Mesendoderm (in vitro differentiated cells): ENCODE results near the gene TNFRSF12A.

Experiments used
- DNase-seq: peaks from one replicate; pipeline ENCODE4 v3.0.0; 2013
- H2AK5ac ChIP-seq: 2 replicates; pipeline ENCODE4 v1.6.1; 2013; ENCODE audit warnings: low read length, inconsistent platforms
- H2BK120ac ChIP-seq: 2 replicates; pipeline ENCODE4 v1.6.1; 2013; ENCODE audit warnings: low read depth, mild to moderate bottlenecking, low read length, moderate library complexity, mixed read lengths
- H2BK15ac ChIP-seq: replicated peaks from 2 replicates; pipeline ENCODE4 v1.6.1; 2013; ENCODE audit warnings: low read depth, mild to moderate bottlenecking, moderate library complexity
- H2BK5ac ChIP-seq: 2 replicates; pipeline ENCODE4 v1.6.1; 2013; ENCODE audit warnings: low read length, inconsistent platforms
- H3K18ac ChIP-seq: 2 replicates; pipeline ENCODE4 v1.6.1; 2013; ENCODE audit warnings: mild to moderate bottlenecking, low read length, mixed read lengths
- H3K23ac ChIP-seq: one replicate; pipeline ENCODE4 v1.6.1; 2013; ENCODE audit warnings: low read length
- H3K27ac ChIP-seq: 2 replicates; pipeline ENCODE4 v1.5.1; 2013; ENCODE audit warnings: low read depth, mild to moderate bottlenecking, inconsistent platforms, low read length, moderate library complexity
- H3K27me3 ChIP-seq: 2 replicates; pipeline ENCODE4 v1.6.1; 2013; ENCODE audit warnings: low read length, control low read depth, mild to moderate bottlenecking, inconsistent platforms; ENCODE audit not compliant: insufficient read depth, poor library complexity
- H3K36me3 ChIP-seq: 2 replicates; pipeline ENCODE4 v1.6.1; 2013; ENCODE audit warnings: low read length, inconsistent platforms; ENCODE audit not compliant: control insufficient read depth, insufficient read depth
- H3K4ac ChIP-seq: one replicate; pipeline ENCODE4 v1.6.1; 2013; ENCODE audit warnings: low read depth, mild to moderate bottlenecking, low read length, moderate library complexity
- H3K4me1 ChIP-seq: 2 replicates; pipeline ENCODE4 v1.6.1; 2013; ENCODE audit warnings: low read depth, low read length, inconsistent platforms; ENCODE audit not compliant: control insufficient read depth
- H3K4me2 ChIP-seq: 2 replicates; pipeline ENCODE4 v1.6.1; 2013; ENCODE audit warnings: low read length
- H3K4me3 ChIP-seq: 2 replicates; pipeline ENCODE4 v1.5.1; 2013; ENCODE audit warnings: mild to moderate bottlenecking, low read length
- H3K56ac ChIP-seq: one replicate; pipeline ENCODE4 v1.6.1; 2013; ENCODE audit warnings: low read length
- H3K79me1 ChIP-seq: 2 replicates; pipeline ENCODE4 v1.6.1; 2013; ENCODE audit warnings: low read length, inconsistent platforms
- H3K79me2 ChIP-seq: 2 replicates; pipeline ENCODE4 v1.6.1; 2013; ENCODE audit warnings: mild to moderate bottlenecking, low read length; ENCODE audit not compliant: control insufficient read depth, insufficient read depth
- H3K9ac ChIP-seq: 2 replicates; pipeline ENCODE4 v1.6.1; 2013; ENCODE audit warnings: low read length, inconsistent platforms
- H4K5ac ChIP-seq: one replicate; pipeline ENCODE4 v1.6.1; 2013; ENCODE audit warnings: low read length
- H4K8ac ChIP-seq: one replicate; pipeline ENCODE4 v1.6.1; 2013; ENCODE audit warnings: low read depth, mild to moderate bottlenecking, control low read depth, low read length, moderate library complexity
- WGBS: extraction: QIAGEN DNeasy Blood & Tissue Kit; methylation state at CpG from one replicate; pipeline ENCODE4 v1.1.7; 2013; ENCODE audit warnings: low lambda C conversion rate, missing lambda C conversion rate; ENCODE audit not compliant: insufficient coverage; ENCODE audit errors: extremely low coverage; 5-methylcytosine and 5-hydroxymethylcytosine counted together

Gene TNFRSF12A

GRCh38 chr16:2987833-2988232, 32.3 kb upstream of the TNFRSF12A start:
- Histone ChIP-seq H3K79me2 (no peaks in the 10 kb centered on the region), H3K79me1 (no peaks in the 10 kb centered on the region), H2BK120ac (no peak overlapping the region), H3K23ac (no peak overlapping the region), H4K5ac (no peak overlapping the region), H3K4me1 (no peaks in the 10 kb centered on the region), H2BK5ac (no peak overlapping the region), H3K9ac (no peak overlapping the region), H3K4me2 (no peak overlapping the region), H4K8ac (no peak overlapping the region), H3K27me3 (no peaks in the 10 kb centered on the region), H3K27ac (no peak overlapping the region), H2AK5ac (no peak overlapping the region), H3K56ac (no peak overlapping the region), H3K18ac (no peak overlapping the region), H3K4ac (no peak overlapping the region), H2BK15ac (no peak overlapping the region), H3K36me3 (no peaks in the 10 kb centered on the region), H3K4me3 (no peak overlapping the region)
- DNase-seq: no peak
- WGBS: no CpG with 5 or more reads among the region's 8 CpGs

GRCh38 chr16:2988590-2989099, 31.5 kb upstream of the TNFRSF12A start:
- H3K27me3 ChIP-seq: no peaks in the 10 kb centered on the region
- H2BK120ac ChIP-seq: no peak overlapping the region
- H2BK5ac ChIP-seq: no peak overlapping the region
- H2BK15ac ChIP-seq: no peak overlapping the region
- no peak overlapping the region for H3K18ac ChIP-seq
- no peak overlapping the region for H3K4me2 ChIP-seq
- no peak overlapping the region for H3K23ac ChIP-seq
- H4K5ac ChIP-seq: no peak overlapping the region
- no peak overlapping the region for H3K27ac ChIP-seq
- no peaks in the 10 kb centered on the region for H3K4me1 ChIP-seq
- no peak overlapping the region for H2AK5ac ChIP-seq
- no peak overlapping the region for H3K56ac ChIP-seq
- no peak overlapping the region for H3K4ac ChIP-seq
- H3K36me3 ChIP-seq: no peaks in the 10 kb centered on the region
- no peaks in the 10 kb centered on the region for H3K79me2 ChIP-seq
- WGBS: no CpG with 5 or more reads among the region's 8 CpGs
- no peak overlapping the region for H4K8ac ChIP-seq
- no peak overlapping the region for H3K9ac ChIP-seq
- H3K79me1 ChIP-seq: no peaks in the 10 kb centered on the region
- H3K4me3 ChIP-seq: no peak overlapping the region
- DNase-seq: no peak

- Histone ChIP-seq H3K23ac (no peak overlapping the region), H3K9ac (peak overlapping the region; percentile 16)
- no CpG with 5 or more reads among the region's 10 CpGs for WGBS
Measured at GRCh38 chr16:2990891-2991290, 29.3 kb upstream of the TNFRSF12A start.

DNA sequence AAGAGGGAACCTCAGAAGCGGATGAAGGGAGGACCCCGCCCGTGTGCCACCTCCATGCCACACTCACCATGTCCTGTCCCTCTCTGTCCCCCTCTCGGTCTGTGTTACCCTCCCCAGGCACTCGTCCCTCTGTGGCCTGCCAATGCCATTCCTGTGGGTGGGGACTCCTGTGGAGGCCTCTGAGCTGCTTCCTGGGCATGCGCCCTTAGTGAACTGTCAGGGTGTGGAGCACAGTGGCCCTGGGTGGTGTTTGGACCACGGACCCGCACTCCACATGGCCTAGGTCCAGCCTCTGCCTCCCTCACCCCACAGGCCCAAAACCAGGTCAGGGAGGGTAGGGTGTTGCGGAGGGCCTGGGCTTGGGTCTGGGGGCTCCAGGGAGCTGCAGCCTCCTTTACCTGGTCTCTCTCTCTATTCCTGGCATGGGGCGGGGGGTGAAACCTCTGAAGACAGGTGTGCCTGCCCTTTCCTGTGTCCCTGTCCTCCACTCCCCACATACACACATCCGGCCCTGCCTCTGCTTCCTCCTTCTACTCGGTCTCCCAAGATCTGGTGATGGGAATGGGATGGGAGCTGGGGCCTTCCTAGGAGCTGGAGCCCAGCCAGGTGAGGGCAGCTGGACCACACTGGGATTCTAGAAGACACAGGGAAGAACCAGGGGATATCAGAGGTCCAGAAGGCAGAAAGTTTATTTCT, 28.5 kb upstream of the TNFRSF12A start:
- H3K36me3 ChIP-seq: no peaks in the 10 kb centered on the region
- H3K79me2 ChIP-seq: no peaks in the 10 kb centered on the region
- H3K4me1 ChIP-seq: no peaks in the 10 kb centered on the region
- no peak overlapping the region for H3K56ac ChIP-seq
- no peak overlapping the region for H3K4ac ChIP-seq
- H3K4me3 ChIP-seq: no peak overlapping the region
- no peak overlapping the region for H2BK5ac ChIP-seq
- no peak overlapping the region for H2AK5ac ChIP-seq
- H3K27ac ChIP-seq: no peak overlapping the region
- no peak overlapping the region for H3K18ac ChIP-seq
- H3K23ac ChIP-seq: no peak overlapping the region
- H3K9ac ChIP-seq: no peak overlapping the region
- no peak overlapping the region for H4K5ac ChIP-seq
- H4K8ac ChIP-seq: no peak overlapping the region
- H3K79me1 ChIP-seq: no peaks in the 10 kb centered on the region
- DNase-seq: no peak
- H2BK15ac ChIP-seq: no peak overlapping the region
- no peak overlapping the region for H3K4me2 ChIP-seq
- no peak overlapping the region for H2BK120ac ChIP-seq
- H3K27me3 ChIP-seq: no peaks in the 10 kb centered on the region
- no CpG with 5 or more reads among the region's 12 CpGs for WGBS

More at GRCh38 chr16:2990891-2991290, 29.3 kb upstream of the TNFRSF12A start:
- Histone ChIP-seq H3K4me1 (no peaks in the 10 kb centered on the region), H3K4me2 (no peak overlapping the region), H4K8ac (no peak overlapping the region), H2BK120ac (no peak overlapping the region), H3K36me3 (no peaks in the 10 kb centered on the region), H3K18ac (no peak overlapping the region), H3K79me1 (no peaks in the 10 kb centered on the region), H3K4me3 (no peak overlapping the region), H3K4ac (no peak overlapping the region), H3K56ac (peak overlapping the region; percentile 42), H2BK15ac (no peak overlapping the region), H2AK5ac (no peak overlapping the region), H2BK5ac (no peak overlapping the region), H3K27me3 (no peaks in the 10 kb centered on the region), H3K79me2 (no peaks in the 10 kb centered on the region), H4K5ac (no peak overlapping the region), H3K27ac (no peak overlapping the region)
- no peak for DNase-seq

GRCh38 chr16:2992383-2993081, 27.6 kb upstream of the TNFRSF12A start:
- Histone ChIP-seq H3K23ac (no peak overlapping the region), H4K8ac (no peak overlapping the region), H2AK5ac (no peak overlapping the region), H3K4me1 (no peaks in the 10 kb centered on the region), H3K4me2 (no peak overlapping the region), H3K79me2 (no peaks in the 10 kb centered on the region), H3K9ac (no peak overlapping the region), H3K18ac (no peak overlapping the region), H3K4me3 (no peak overlapping the region), H3K79me1 (no peaks in the 10 kb centered on the region), H4K5ac (no peak overlapping the region), H2BK5ac (no peak overlapping the region), H2BK120ac (no peak overlapping the region), H3K27ac (no peak overlapping the region), H3K4ac (no peak overlapping the region), H3K36me3 (no peaks in the 10 kb centered on the region), H3K27me3 (no peaks in the 10 kb centered on the region), H2BK15ac (no peak overlapping the region), H3K56ac (no peak overlapping the region)
- WGBS: no CpG with 5 or more reads among the region's 14 CpGs
- no peak for DNase-seq
